ENCODE measurements around the gene HTR1A. TPM values are rescaled to one million over a fixed set of nuclear protein-coding genes. Genes with fewer than 3 reads are reported as not detected.

HTR1A gene
- not detected in 2 replicates for total RNA-seq

DNA sequence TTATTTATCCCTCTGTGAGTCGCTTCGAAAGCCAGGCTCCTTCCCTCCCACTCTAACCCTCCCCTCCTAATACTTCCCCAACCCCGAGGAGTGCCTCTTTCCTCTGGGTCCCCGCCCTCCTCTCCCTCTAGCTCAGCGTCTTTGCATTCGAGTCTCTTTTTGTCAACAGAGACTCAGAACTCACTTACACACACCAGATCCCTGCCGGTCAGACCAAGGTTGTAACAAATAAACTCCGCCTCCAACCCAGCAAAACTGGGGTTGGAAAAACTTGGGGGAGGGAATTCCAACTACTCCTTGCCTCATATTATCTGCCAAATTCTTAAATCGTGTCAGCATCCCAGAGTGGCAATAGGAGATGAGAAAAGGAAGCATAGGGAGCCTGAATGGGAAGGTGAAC lies at the start of gene HTR1A:
TSS of gene HTR1A (minus strand) at position 167 of the 400 bp plus-strand sequence. CDS start 726 bp downstream, outside the sequence.

Other genes with a start within 250 kb of the HTR1A start
- 4.0 and 8.7 TPM in 2 replicates for gene RNF180, start 203.4 kb upstream of the HTR1A start, total RNA-seq

All from regular cardiac myocyte (primary cell).